HepG2 (cell line): Measurements from ENCODE around the gene ABCF1. TPM values are rescaled to one million over a fixed set of nuclear protein-coding genes. Genes with fewer than 3 reads are reported as not detected.
A peak's percentile ranks its signal among the peaks of the same experiment; 100 is the strongest.

Experiments
- ATAD3A ChIP-seq: sonication (generic); formaldehyde crosslinking; IDR thresholded peaks from 2 replicates; pipeline ENCODE4 v1.4.0; 2020; ENCODE audit warnings: missing genetic modification reagents
- DNMT3B ChIP-seq: conservative IDR thresholded peaks from 2 replicates; pipeline ENCODE4 v1.6.1; 2016; ENCODE audit warnings: missing biosample characterization, control low read depth
- FOXK1 ChIP-seq: sonication (generic); formaldehyde crosslinking; IDR thresholded peaks from 2 replicates; pipeline ENCODE4 v1.4.0; 2020; ENCODE audit warnings: low read depth, missing genetic modification reagents, borderline replicate concordance
- GATA4 ChIP-seq: sonication (generic); IDR thresholded peaks from 2 replicates; pipeline ENCODE4 v1.6.1; 2016; ENCODE audit warnings: antibody characterized with exemption, low read depth, borderline replicate concordance
- HIVEP1 ChIP-seq: sonication (generic); formaldehyde crosslinking; IDR thresholded peaks from 2 replicates; pipeline ENCODE4 v1.4.0; 2020; ENCODE audit warnings: mild to moderate bottlenecking, missing genetic modification reagents
- ISL2 ChIP-seq: sonication (generic); formaldehyde crosslinking; IDR thresholded peaks from 2 replicates; pipeline ENCODE4 v1.5.0; 2020; ENCODE audit warnings: missing genetic modification reagents
- RELA ChIP-seq: sonication (generic); formaldehyde crosslinking; IDR thresholded peaks from 2 replicates; pipeline ENCODE4 v1.4.0; 2020; ENCODE audit warnings: missing genetic modification reagents
- SETDB1 ChIP-seq: sonication (generic); formaldehyde crosslinking; IDR thresholded peaks from 2 replicates; pipeline ENCODE4 v1.5.1; 2020; ENCODE audit warnings: missing genetic modification reagents, mild to moderate bottlenecking, borderline replicate concordance
- SNAPC5 ChIP-seq: sonication (generic); formaldehyde crosslinking; IDR thresholded peaks from 2 replicates; pipeline ENCODE4 v1.8.1; 2023; ENCODE audit warnings: mild to moderate bottlenecking, missing genetic modification reagents, borderline replicate concordance
- SRSF1 ChIP-seq: fragments of 200-400 bp; formaldehyde crosslinking; optimal IDR thresholded peaks from 2 replicates; pipeline ENCODE3; 2017; ENCODE audit warnings: mild to moderate bottlenecking, low read depth, low read length, moderate library complexity
- ZFAT ChIP-seq: sonication (generic); formaldehyde crosslinking; conservative IDR thresholded peaks from 2 replicates; pipeline ENCODE4 v1.8.1; 2023; ENCODE audit warnings: missing genetic modification reagents, inconsistent platforms
- ZNF343 ChIP-seq: sonication (generic); formaldehyde crosslinking; IDR thresholded peaks from 2 replicates; pipeline ENCODE4 v1.4.0; 2020; ENCODE audit warnings: mild to moderate bottlenecking, missing genetic modification reagents
- ZNF432 ChIP-seq: sonication (generic); formaldehyde crosslinking; IDR thresholded peaks from 2 replicates; pipeline ENCODE4 v1.5.0; 2020; ENCODE audit warnings: missing genetic modification reagents, mild to moderate bottlenecking, borderline replicate concordance
- ZNF607 ChIP-seq: sonication (generic); formaldehyde crosslinking; IDR thresholded peaks from 2 replicates; pipeline ENCODE4 v1.5.1; 2020; ENCODE audit warnings: missing genetic modification reagents, mild to moderate bottlenecking, borderline replicate concordance
- ZNF768 ChIP-seq: sonication (generic); formaldehyde crosslinking; IDR thresholded peaks from 2 replicates; pipeline ENCODE4 v1.4.0; 2020; ENCODE audit warnings: missing genetic modification reagents
- ZNF83 ChIP-seq: sonication (generic); formaldehyde crosslinking; IDR thresholded peaks from 2 replicates; pipeline ENCODE4 v1.4.0; 2020; ENCODE audit warnings: missing genetic modification reagents, mild to moderate bottlenecking, borderline replicate concordance
- ZNF883 ChIP-seq: sonication (generic); formaldehyde crosslinking; IDR thresholded peaks from 2 replicates; pipeline ENCODE4 v1.5.1; 2020; ENCODE audit warnings: mild to moderate bottlenecking, missing genetic modification reagents; ENCODE audit errors: not compliant biosample characterization
- polyA plus RNA-seq, 8 experiments: library from polyadenylated mRNA; depleted of rRNA in 3 of 8; stranded (reverse) in 7 of 8; unstranded in 1 of 8; fragments of >200 nt; fragmentation: Illumina TruSeq in 4 of 8; extraction: Trizol in 4 of 8; gene quantifications; 2 replicates each; pipeline versions ENCODE4 v1.2.1 to v1.2.3, GENCODE V29; 2011 to 2016; ENCODE audit warnings: low read depth in 4 of 8, missing spikeins in 1 of 8, mixed read lengths in 1 of 8; ENCODE audit not compliant: insufficient read depth in 1 of 8
- total RNA-seq, 5 experiments: library from RNA; depleted of rRNA; stranded (reverse); fragments of >200 nt; fragmentation: Illumina TruSeq; extraction: Trizol; gene quantifications; 2 replicates each; pipeline ENCODE4 v1.2.3, GENCODE V29; 2016; ENCODE audit warnings: low read depth in 1 of 5
- TF ChIP-seq, protein P1 (sequence below), 2 experiments: sonication (generic) in 1 of 2; formaldehyde crosslinking in 1 of 2; IDR thresholded peaks; 2 replicates each; pipeline versions ENCODE4 v1.6.1 to v1.9.0; 2014 to 2022; ENCODE audit warnings: antibody characterized with exemption in 1 of 2, borderline replicate concordance in 1 of 2, inconsistent platforms in 1 of 2, low read depth in 1 of 2, missing genetic modification reagents in 1 of 2
- TF ChIP-seq, protein P2 (sequence below): sonication (generic); formaldehyde crosslinking; IDR thresholded peaks from 2 replicates; pipeline ENCODE4 v1.4.0; 2020; ENCODE audit warnings: missing genetic modification reagents, low read depth, mild to moderate bottlenecking, borderline replicate concordance
- TF ChIP-seq, protein P3 (sequence below): sonication (generic); formaldehyde crosslinking; IDR thresholded peaks from 2 replicates; pipeline ENCODE4 v1.8.1; 2023; ENCODE audit warnings: mild to moderate bottlenecking, missing genetic modification reagents

Gene ABCF1
- total and polyA plus RNA-seq, 2 of the 13 experiments (the other 11 are each of a cell fraction or from before 2014, with no cell fraction given), result 25.4 to 98.9 TPM

DNA sequence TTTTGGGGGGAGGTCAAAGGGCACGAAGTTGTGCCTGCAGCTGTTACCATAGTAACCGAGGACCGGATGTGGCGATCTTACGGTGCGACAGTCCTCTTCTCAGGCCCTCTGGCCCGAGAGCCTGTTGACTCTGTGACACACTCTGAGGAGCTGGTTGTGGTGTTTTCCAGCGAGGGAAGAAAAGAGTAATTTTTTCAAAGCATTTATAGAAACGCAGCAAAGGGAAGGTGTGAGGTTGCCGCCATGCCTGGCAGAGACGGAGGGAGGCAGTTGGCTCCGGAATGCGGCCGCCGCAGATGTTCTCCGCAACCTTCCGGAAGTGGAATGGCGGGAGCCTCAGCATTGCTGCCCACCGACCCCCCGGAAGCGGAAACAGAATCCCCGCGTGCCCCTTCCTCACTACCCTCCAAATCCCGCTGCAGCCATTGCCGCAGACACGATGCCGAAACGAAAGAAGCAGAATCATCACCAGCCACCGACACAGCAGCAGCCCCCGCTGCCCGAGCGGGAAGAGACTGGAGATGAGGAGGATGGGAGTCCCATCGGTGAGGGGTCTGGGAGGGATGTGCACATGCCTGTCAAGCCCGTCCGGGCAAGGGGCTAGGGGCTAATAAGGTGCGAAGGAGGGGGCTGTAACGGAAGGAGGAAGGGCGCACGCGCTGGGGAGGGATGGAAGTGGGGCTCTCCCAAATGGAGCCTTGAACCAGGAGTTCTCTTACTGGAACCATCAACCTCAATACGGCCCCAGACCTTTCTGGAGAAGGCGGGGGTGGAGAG lies 14.1 kb upstream of the ABCF1 start, which contains the start of gene PRR3 (continued):
- TF ChIP-seq, protein P1, sequence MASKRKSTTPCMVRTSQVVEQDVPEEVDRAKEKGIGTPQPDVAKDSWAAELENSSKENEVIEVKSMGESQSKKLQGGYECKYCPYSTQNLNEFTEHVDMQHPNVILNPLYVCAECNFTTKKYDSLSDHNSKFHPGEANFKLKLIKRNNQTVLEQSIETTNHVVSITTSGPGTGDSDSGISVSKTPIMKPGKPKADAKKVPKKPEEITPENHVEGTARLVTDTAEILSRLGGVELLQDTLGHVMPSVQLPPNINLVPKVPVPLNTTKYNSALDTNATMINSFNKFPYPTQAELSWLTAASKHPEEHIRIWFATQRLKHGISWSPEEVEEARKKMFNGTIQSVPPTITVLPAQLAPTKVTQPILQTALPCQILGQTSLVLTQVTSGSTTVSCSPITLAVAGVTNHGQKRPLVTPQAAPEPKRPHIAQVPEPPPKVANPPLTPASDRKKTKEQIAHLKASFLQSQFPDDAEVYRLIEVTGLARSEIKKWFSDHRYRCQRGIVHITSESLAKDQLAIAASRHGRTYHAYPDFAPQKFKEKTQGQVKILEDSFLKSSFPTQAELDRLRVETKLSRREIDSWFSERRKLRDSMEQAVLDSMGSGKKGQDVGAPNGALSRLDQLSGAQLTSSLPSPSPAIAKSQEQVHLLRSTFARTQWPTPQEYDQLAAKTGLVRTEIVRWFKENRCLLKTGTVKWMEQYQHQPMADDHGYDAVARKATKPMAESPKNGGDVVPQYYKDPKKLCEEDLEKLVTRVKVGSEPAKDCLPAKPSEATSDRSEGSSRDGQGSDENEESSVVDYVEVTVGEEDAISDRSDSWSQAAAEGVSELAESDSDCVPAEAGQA (IDR thresholded peaks at IDR 0.05; ENCODE audit: low read depth), result peak; percentile 93
- TF ChIP-seq, protein P1 (CRISPR knock-in tag; IDR thresholded peaks at IDR 0.05; ENCODE audit: borderline replicate concordance), result no peak
- TF ChIP-seq ZNF432 (CRISPR knock-in tag) (no peak), SETDB1 (CRISPR knock-in tag) (peak; percentile 75; the same call in 1 of the 2 replicates), ZNF343 (CRISPR knock-in tag) (peak; percentile 95), ZNF607 (CRISPR knock-in tag) (peak; percentile 95), ATAD3A (no peak), FOXK1 (CRISPR knock-in tag) (peak; percentile 74; the same call in 1 of the 2 replicates), ISL2 (CRISPR knock-in tag) (peak; percentile 41; the same call in 1 of the 2 replicates), ZNF768 (CRISPR knock-in tag) (peak; percentile 77; the same call in 1 of the 2 replicates), SRSF1 (peak; percentile 94), HIVEP1 (CRISPR knock-in tag) (peak; percentile 89; the same call in 1 of the 2 replicates), ZNF83 (CRISPR knock-in tag) (peak; percentile 70; the same call in 1 of the 2 replicates), GATA4 (peak; percentile 43; the same call in 1 of the 2 replicates), DNMT3B (CRISPR knock-in tag) (peak; percentile 94), SNAPC5 (CRISPR knock-in tag) (peak; percentile 96; the same call in 1 of the 2 replicates), RELA (CRISPR knock-in tag) (peak; percentile 57), ZNF883 (CRISPR knock-in tag) (peak; percentile 96), ZFAT (CRISPR knock-in tag) (no peak)
- TF ChIP-seq, protein P2, sequence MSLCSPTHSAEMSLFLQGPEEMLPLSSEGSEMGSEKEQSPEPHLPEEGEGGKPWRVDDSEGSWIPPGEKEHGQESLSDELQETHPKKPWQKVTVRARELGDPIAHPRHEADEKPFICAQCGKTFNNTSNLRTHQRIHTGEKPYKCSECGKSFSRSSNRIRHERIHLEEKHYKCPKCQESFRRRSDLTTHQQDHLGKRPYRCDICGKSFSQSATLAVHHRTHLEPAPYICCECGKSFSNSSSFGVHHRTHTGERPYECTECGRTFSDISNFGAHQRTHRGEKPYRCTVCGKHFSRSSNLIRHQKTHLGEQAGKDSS (CRISPR knock-in tag), result peak; percentile 95
- TF ChIP-seq, protein P3, sequence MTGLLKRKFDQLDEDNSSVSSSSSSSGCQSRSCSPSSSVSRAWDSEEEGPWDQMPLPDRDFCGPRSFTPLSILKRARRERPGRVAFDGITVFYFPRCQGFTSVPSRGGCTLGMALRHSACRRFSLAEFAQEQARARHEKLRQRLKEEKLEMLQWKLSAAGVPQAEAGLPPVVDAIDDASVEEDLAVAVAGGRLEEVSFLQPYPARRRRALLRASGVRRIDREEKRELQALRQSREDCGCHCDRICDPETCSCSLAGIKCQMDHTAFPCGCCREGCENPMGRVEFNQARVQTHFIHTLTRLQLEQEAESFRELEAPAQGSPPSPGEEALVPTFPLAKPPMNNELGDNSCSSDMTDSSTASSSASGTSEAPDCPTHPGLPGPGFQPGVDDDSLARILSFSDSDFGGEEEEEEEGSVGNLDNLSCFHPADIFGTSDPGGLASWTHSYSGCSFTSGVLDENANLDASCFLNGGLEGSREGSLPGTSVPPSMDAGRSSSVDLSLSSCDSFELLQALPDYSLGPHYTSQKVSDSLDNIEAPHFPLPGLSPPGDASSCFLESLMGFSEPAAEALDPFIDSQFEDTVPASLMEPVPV, result peak; percentile 97
